Hepatocyte (in vitro differentiated cells): ENCODE results near the gene TRPT1. TPM values are rescaled to one million over a fixed set of nuclear protein-coding genes. Genes with fewer than 3 reads are reported as not detected.

Experiments used
- DNase-seq: peaks from one replicate; pipeline ENCODE4 v3.0.0-alpha.2; 2016; ENCODE audit warnings: low spot score
- H2AFZ ChIP-seq: fragments of 200-600 bp; sonication (generic); 2 replicates; pipeline ENCODE4 v1.6.0; 2016; ENCODE audit warnings: antibody characterized with exemption, mild to moderate bottlenecking
- H3K27ac ChIP-seq: fragments of 200-600 bp; sonication (generic); 2 replicates; pipeline ENCODE4 v1.5.1; 2016; ENCODE audit warnings: mild to moderate bottlenecking
- H3K27me3 ChIP-seq: fragments of 200-600 bp; sonication (generic); 2 replicates; pipeline ENCODE4 v1.6.1; 2016
- H3K36me3 ChIP-seq: fragments of 200-600 bp; sonication (generic); replicated peaks from 2 replicates; pipeline ENCODE4 v1.5.1; 2016; ENCODE audit warnings: low read depth; ENCODE audit not compliant: insufficient read depth
- H3K4me1 ChIP-seq: fragments of 200-600 bp; sonication (generic); 2 replicates; pipeline ENCODE4 v1.5.1; 2016; ENCODE audit warnings: mild to moderate bottlenecking, moderate library complexity; ENCODE audit not compliant: insufficient read depth
- H3K4me2 ChIP-seq: fragments of 200-600 bp; sonication (generic); 2 replicates; pipeline ENCODE4 v1.6.0; 2016
- H3K4me3 ChIP-seq: fragments of 200-600 bp; sonication (generic); 2 replicates; pipeline ENCODE4 v1.5.1; 2016; ENCODE audit warnings: mild to moderate bottlenecking
- H3K79me2 ChIP-seq: fragments of 200-600 bp; sonication (generic); 2 replicates; pipeline ENCODE4 v1.6.0; 2017; ENCODE audit warnings: mild to moderate bottlenecking
- H3K9me2 ChIP-seq: fragments of 200-600 bp; sonication (generic); replicated peaks from 2 replicates; pipeline ENCODE4 v1.6.0; 2017; ENCODE audit warnings: mild to moderate bottlenecking; ENCODE audit not compliant: insufficient read depth
- H3K9me3 ChIP-seq: fragments of 200-600 bp; sonication (generic); 2 replicates; pipeline ENCODE4 v1.5.1; 2016; ENCODE audit warnings: low read depth, mild to moderate bottlenecking
- H4K20me1 ChIP-seq: fragments of 200-600 bp; sonication (generic); 2 replicates; pipeline ENCODE4 v1.6.0; 2016; ENCODE audit warnings: mild to moderate bottlenecking; ENCODE audit not compliant: insufficient read depth, poor library complexity, severe bottlenecking
- CTCF ChIP-seq: fragments of 200-600 bp; sonication (generic); IDR thresholded peaks from 2 replicates; pipeline ENCODE4 v1.5.1; 2016; ENCODE audit warnings: antibody characterized with exemption, mild to moderate bottlenecking; ENCODE audit not compliant: poor library complexity
- EZH2 ChIP-seq: fragments of 200-600 bp; sonication (generic); IDR thresholded peaks from 2 replicates; pipeline ENCODE4 v1.6.1; 2016; ENCODE audit warnings: antibody characterized with exemption, mild to moderate bottlenecking, borderline replicate concordance
- EZH2phosphoT487 ChIP-seq: fragments of 200-600 bp; sonication (generic); IDR thresholded peaks from one replicate; pipeline ENCODE4 v1.6.1; 2018; ENCODE audit warnings: antibody characterized with exemption, mild to moderate bottlenecking, low read depth, moderate library complexity; ENCODE audit not compliant: unreplicated experiment, severe bottlenecking
- WGBS: methylation state at CpG from one replicate; pipeline ENCODE4 v1.1.6; 2016; ENCODE audit warnings: low lambda C conversion rate; ENCODE audit errors: missing lambda C conversion rate; 5-methylcytosine and 5-hydroxymethylcytosine counted together
- polyA plus RNA-seq: library from polyadenylated mRNA; unstranded; fragments of >200 nt; fragmentation: Nextera tagmentation; extraction: Ambion mirVana; gene quantifications from 2 replicates; pipeline ENCODE4 v1.2.1, GENCODE V29; 2016
- total RNA-seq: library from RNA; depleted of rRNA; stranded (reverse); fragments of >200 nt; gene quantifications from 2 replicates; pipeline ENCODE4 v1.2.3, GENCODE V29; 2014

Gene TRPT1
- 26.3 and 52.8 TPM in 2 replicates for total RNA-seq
- polyA plus RNA-seq: 55.5 and 56.0 TPM in 2 replicates

- Histone ChIP-seq H3K4me1 (peaks cover 22% of the 10 kb centered on the region), H2AFZ (peak within 1 kb of the TSS; percentile 88), H3K4me3 (peak within 1 kb of the TSS; percentile 66), H3K27ac (peak within 1 kb of the TSS; percentile 76), H3K9me2 (no peaks in the 10 kb centered on the region), H3K9me3 (no peaks in the 10 kb centered on the region), H3K36me3 (no peaks in the 10 kb centered on the region), H3K27me3 (no peaks in the 10 kb centered on the region), H3K4me2 (peak within 1 kb of the TSS; percentile 94), H3K79me2 (peaks cover 25% of the 10 kb centered on the region), H4K20me1 (no peaks in the 10 kb centered on the region)
- DNase-seq: peak; percentile 95
- under 1% methylated on average over 35 of the region's 54 CpGs for WGBS
- TF ChIP-seq CTCF (peak; percentile 32), EZH2 (no peak), EZH2phosphoT487 (no peak)
Observed at GRCh38 chr11:64225608-64226506, at the start of gene TRPT1, which contains the start of gene NUDT22. Gene TRPT1 (minus strand): TSS chr11:64226186. CDS start chr11:64225860, 326 bp downstream. Gene NUDT22 (plus strand): TSS chr11:64226274. CDS start chr11:64226653, 379 bp downstream.

GRCh38 chr11:64275031-64275800 is 49.2 kb upstream of the TRPT1 start:
- Histone ChIP-seq H3K79me2 (peaks cover 18% of the 10 kb centered on the region), H3K4me3 (no peak overlapping the region), H2AFZ (no peak overlapping the region), H4K20me1 (no peaks in the 10 kb centered on the region), H3K4me2 (no peak overlapping the region), H3K27ac (no peak overlapping the region), H3K36me3 (no peaks in the 10 kb centered on the region), H3K27me3 (no peaks in the 10 kb centered on the region), H3K9me3 (no peaks in the 10 kb centered on the region), H3K9me2 (no peaks in the 10 kb centered on the region), H3K4me1 (peaks cover 14% of the 10 kb centered on the region)
- DNase-seq: no peak
- 86% methylated on average over 15 of the region's 15 CpGs for WGBS
- TF ChIP-seq EZH2: no peak
- TF ChIP-seq EZH2phosphoT487: no peak
- no peak for TF ChIP-seq CTCF

GRCh38 chr11:64269540-64270220 is 43.7 kb upstream of the TRPT1 start:
- Histone ChIP-seq H2AFZ (peak overlapping the region; percentile 43), H3K4me3 (peak overlapping the region; percentile 15), H3K27ac (peak overlapping the region; percentile 95), H3K4me2 (peak overlapping the region; percentile 95), H3K9me3 (no peaks in the 10 kb centered on the region), H3K27me3 (no peaks in the 10 kb centered on the region), H3K79me2 (peaks cover 18% of the 10 kb centered on the region), H3K36me3 (no peaks in the 10 kb centered on the region), H3K9me2 (no peaks in the 10 kb centered on the region), H4K20me1 (no peaks in the 10 kb centered on the region), H3K4me1 (peaks cover 26% of the 10 kb centered on the region)
- WGBS: under 1% methylated on average over 57 of the region's 58 CpGs
- peak; percentile 99 for DNase-seq
- TF ChIP-seq EZH2phosphoT487: no peak
- TF ChIP-seq CTCF: peak; percentile 27
